ENCODE measurements around the gene IRF2. TPM values are rescaled to one million over a fixed set of nuclear protein-coding genes. Genes with fewer than 3 reads are reported as not detected.

IRF2 gene
- total RNA-seq, 6 experiments from 2014 or later: 13.4 to 24.0 (median 19.7) TPM

- TF ChIP-seq, protein P1, sequence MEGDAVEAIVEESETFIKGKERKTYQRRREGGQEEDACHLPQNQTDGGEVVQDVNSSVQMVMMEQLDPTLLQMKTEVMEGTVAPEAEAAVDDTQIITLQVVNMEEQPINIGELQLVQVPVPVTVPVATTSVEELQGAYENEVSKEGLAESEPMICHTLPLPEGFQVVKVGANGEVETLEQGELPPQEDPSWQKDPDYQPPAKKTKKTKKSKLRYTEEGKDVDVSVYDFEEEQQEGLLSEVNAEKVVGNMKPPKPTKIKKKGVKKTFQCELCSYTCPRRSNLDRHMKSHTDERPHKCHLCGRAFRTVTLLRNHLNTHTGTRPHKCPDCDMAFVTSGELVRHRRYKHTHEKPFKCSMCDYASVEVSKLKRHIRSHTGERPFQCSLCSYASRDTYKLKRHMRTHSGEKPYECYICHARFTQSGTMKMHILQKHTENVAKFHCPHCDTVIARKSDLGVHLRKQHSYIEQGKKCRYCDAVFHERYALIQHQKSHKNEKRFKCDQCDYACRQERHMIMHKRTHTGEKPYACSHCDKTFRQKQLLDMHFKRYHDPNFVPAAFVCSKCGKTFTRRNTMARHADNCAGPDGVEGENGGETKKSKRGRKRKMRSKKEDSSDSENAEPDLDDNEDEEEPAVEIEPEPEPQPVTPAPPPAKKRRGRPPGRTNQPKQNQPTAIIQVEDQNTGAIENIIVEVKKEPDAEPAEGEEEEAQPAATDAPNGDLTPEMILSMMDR (IDR thresholded peaks at IDR 0.05): no peak
- Mint-ChIP-seq H3K27ac (no peak overlapping the region), H3K36me3 (ENCODE audit: low read depth) (peaks cover 6% of the 10 kb centered on the region; the same call in 1 of the 2 replicates), H3K4me1 (ENCODE audit: low read depth) (peaks cover 37% of the 10 kb centered on the region), H3K27me3 (ENCODE audit: insufficient read depth) (no peaks in the 10 kb centered on the region), H3K4me3 (no peak overlapping the region), H3K9me3 (no peaks in the 10 kb centered on the region)
- no peak for DNase-seq
Observed at GRCh38 chr4:184461711-184462441, 12.5 kb downstream of the IRF2 start.

GRCh38 chr4:184460499-184461285 is 13.7 kb downstream of the IRF2 start:
- peaks cover 11% of the 10 kb centered on the region; the same call in 1 of the 2 replicates for H3K36me3 Mint-ChIP-seq (ENCODE audit: low read depth)
- DNase-seq: no peak
- H3K27me3 Mint-ChIP-seq (ENCODE audit: insufficient read depth): no peaks in the 10 kb centered on the region
- TF ChIP-seq, protein P1 (IDR thresholded peaks at IDR 0.05): no peak
- H3K4me1 Mint-ChIP-seq (ENCODE audit: low read depth): peaks cover 46% of the 10 kb centered on the region
- no peak overlapping the region for H3K27ac Mint-ChIP-seq
- H3K9me3 Mint-ChIP-seq: no peaks in the 10 kb centered on the region
- H3K4me3 Mint-ChIP-seq: no peak overlapping the region

- Mint-ChIP-seq H3K36me3 (ENCODE audit: low read depth) (peaks cover 11% of the 10 kb centered on the region; the same call in 1 of the 2 replicates), H3K4me1 (ENCODE audit: low read depth) (peaks cover 50% of the 10 kb centered on the region), H3K27ac (peak overlapping the region; percentile 55), H3K9me3 (no peaks in the 10 kb centered on the region), H3K4me3 (no peak overlapping the region), H3K27me3 (ENCODE audit: insufficient read depth) (no peaks in the 10 kb centered on the region)
- TF ChIP-seq, protein P1 (IDR thresholded peaks at IDR 0.05): no peak
- DNase-seq: peak; percentile 65
Observed at GRCh38 chr4:184459413-184459812, 14.9 kb downstream of the IRF2 start.

DNA sequence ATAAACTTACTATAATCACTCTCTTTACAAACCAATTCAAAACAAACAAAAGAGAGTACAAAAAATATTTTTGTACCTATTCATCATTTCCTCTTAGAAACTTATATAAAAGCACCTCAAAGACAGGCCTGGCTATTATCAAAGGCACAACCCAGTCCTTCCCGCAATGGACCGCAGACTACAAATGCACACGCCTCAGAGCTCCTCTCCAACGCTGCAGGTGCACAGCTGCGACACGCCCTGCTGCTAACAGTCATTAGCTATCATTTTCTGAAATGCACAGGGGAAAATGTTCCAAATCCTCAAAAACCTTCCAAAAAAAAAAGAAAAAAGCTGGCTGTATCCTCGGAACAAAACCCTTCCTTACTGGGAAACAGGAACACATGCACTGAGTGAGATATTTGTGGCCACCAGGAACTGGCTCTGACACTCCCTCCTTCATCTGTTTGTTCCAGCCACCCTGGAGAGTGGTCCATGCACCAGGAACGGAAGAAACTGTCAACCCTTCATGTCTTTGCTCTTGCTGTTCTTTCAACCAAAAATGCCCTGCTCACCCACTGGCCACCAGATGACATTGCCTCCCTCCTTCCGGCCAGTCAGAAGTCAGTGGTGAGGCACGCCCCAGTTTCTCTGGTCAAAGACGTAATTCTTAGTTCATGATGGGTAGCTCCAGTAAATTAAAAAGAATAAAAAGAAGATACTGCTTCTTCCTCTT is 16.7 kb downstream of the IRF2 start:
- Mint-ChIP-seq H3K27me3 (ENCODE audit: insufficient read depth) (no peaks in the 10 kb centered on the region), H3K4me1 (ENCODE audit: low read depth) (peaks cover 66% of the 10 kb centered on the region), H3K36me3 (ENCODE audit: low read depth) (peaks cover 11% of the 10 kb centered on the region; the same call in 1 of the 2 replicates), H3K27ac (no peak overlapping the region), H3K9me3 (no peaks in the 10 kb centered on the region), H3K4me3 (no peak overlapping the region)
- no peak for DNase-seq
- TF ChIP-seq, protein P1 (IDR thresholded peaks at IDR 0.05): no peak

DNA sequence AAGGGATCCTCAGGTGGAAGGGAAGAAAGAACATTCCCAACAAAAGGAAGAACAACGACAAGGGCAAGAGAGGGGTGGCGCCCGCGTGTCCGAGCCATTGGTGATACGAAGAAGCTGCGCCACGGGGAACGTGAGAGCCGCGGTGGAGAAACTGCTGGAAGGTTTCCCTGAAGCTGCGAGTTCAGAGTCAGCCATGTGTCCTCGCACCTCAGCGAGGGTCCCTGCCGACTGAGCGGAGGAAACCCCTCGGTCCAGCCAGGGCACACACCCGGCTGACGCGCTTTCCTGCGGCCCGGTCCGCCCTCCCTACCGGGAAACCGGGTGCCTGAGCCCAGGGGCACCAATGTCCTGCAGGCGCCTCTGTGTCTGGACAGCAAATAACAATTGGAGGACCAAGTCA is 18.0 kb downstream of the IRF2 start:
- Mint-ChIP-seq H3K4me1 (ENCODE audit: low read depth) (peaks cover 74% of the 10 kb centered on the region), H3K36me3 (ENCODE audit: low read depth) (peaks cover 11% of the 10 kb centered on the region; the same call in 1 of the 2 replicates), H3K27ac (no peak overlapping the region), H3K27me3 (ENCODE audit: insufficient read depth) (no peaks in the 10 kb centered on the region), H3K9me3 (no peaks in the 10 kb centered on the region), H3K4me3 (no peak overlapping the region)
- no peak for DNase-seq
- TF ChIP-seq, protein P1 (IDR thresholded peaks at IDR 0.05): no peak

Measured in HFFc6 (cell line).